WTC11 (cell line): Measurements from ENCODE around the gene ANTXR1. TPM values are rescaled to one million over a fixed set of nuclear protein-coding genes. Genes with fewer than 3 reads are reported as not detected.

ENCODE experiments used
- ATAC-seq: fragments of 200-7000 bp; cut with Tn5 transposase; 2 replicates; pipeline ENCODE4 v1.10.0; 2021; ENCODE audit warnings: mild to moderate bottlenecking, moderate library complexity
- CTCF ChIA-PET: fragments of 300-600 bp; sonication (Branson Sonifier 250); formaldehyde crosslinking; loops from one replicate; lab custom pipeline; 2021; ENCODE audit warnings: antibody characterized with exemption; lab: Charles Lee
- POLR2A ChIA-PET: fragments of 350-600 bp; sonication (Branson Sonifier 250); formaldehyde crosslinking; loops from one replicate; lab custom pipeline; 2021; ENCODE audit warnings: antibody characterized with exemption; lab: Charles Lee
- DNase-seq: peaks from one replicate; pipeline ENCODE4 v3.0.0; 2021; ENCODE audit warnings: low spot score
- H3K27ac Mint-ChIP-seq: 2 replicates; pipeline ENCODE4 v1.8.0; 2021; ENCODE audit warnings: mixed read lengths
- H3K27me3 Mint-ChIP-seq: 2 replicates; pipeline ENCODE4 v1.8.0; 2021; ENCODE audit warnings: low read depth, mild to moderate bottlenecking, moderate library complexity, mixed read lengths
- H3K36me3 Mint-ChIP-seq: 2 replicates; pipeline ENCODE4 v1.8.0; 2021; ENCODE audit warnings: mixed read lengths
- H3K4me1 Mint-ChIP-seq: 2 replicates; pipeline ENCODE4 v1.8.0; 2022; ENCODE audit warnings: mixed read lengths
- H3K4me3 Mint-ChIP-seq: 2 replicates; pipeline ENCODE4 v1.8.0; 2021; ENCODE audit warnings: mild to moderate bottlenecking, moderate library complexity, mixed read lengths
- H3K9me3 Mint-ChIP-seq: 2 replicates; pipeline ENCODE4 v1.8.0; 2021; ENCODE audit warnings: mixed read lengths
- FOXP1 ChIP-seq: sonication (generic); formaldehyde crosslinking; IDR thresholded peaks from 2 replicates; pipeline ENCODE4 v1.8.0; 2022; ENCODE audit warnings: missing genetic modification reagents, mild to moderate bottlenecking, moderate library complexity, borderline replicate concordance
- HMGA2 ChIP-seq: fragments of 250-450 bp; sonication (Bioruptor Pico); IDR thresholded peaks from 2 replicates; pipeline ENCODE4 v1.4.0; 2021; ENCODE audit warnings: mild to moderate bottlenecking, moderate library complexity
- JUN ChIP-seq: sonication (generic); formaldehyde crosslinking; IDR thresholded peaks from 2 replicates; pipeline ENCODE4 v1.8.0; 2023; ENCODE audit warnings: mild to moderate bottlenecking, missing genetic modification reagents
- MYBL2 ChIP-seq: sonication (generic); formaldehyde crosslinking; IDR thresholded peaks from 2 replicates; pipeline ENCODE4 v1.8.1; 2023; ENCODE audit warnings: mild to moderate bottlenecking, moderate library complexity, missing genetic modification reagents
- NR2C2 ChIP-seq: sonication (generic); formaldehyde crosslinking; IDR thresholded peaks from 2 replicates; pipeline ENCODE4 v1.8.0; 2022; ENCODE audit warnings: mild to moderate bottlenecking, missing genetic modification reagents
- NR3C1 ChIP-seq: sonication (generic); formaldehyde crosslinking; conservative IDR thresholded peaks from 2 replicates; pipeline ENCODE4 v1.8.1; 2023; ENCODE audit warnings: low read depth, mild to moderate bottlenecking, missing genetic modification reagents
- OVOL2 ChIP-seq: fragments of 250-450 bp; sonication (Bioruptor Pico); IDR thresholded peaks from 2 replicates; pipeline ENCODE4 v1.9.0; 2021; ENCODE audit warnings: mild to moderate bottlenecking, borderline replicate concordance
- SOX15 ChIP-seq: fragments of 250-450 bp; sonication (Bioruptor Pico); IDR thresholded peaks from 2 replicates; pipeline ENCODE4 v1.9.0; 2021; ENCODE audit warnings: mild to moderate bottlenecking
- ZNF121 ChIP-seq: sonication (generic); formaldehyde crosslinking; IDR thresholded peaks from 2 replicates; pipeline ENCODE4 v1.8.0; 2023; ENCODE audit warnings: missing genetic modification reagents
- ZNF219 ChIP-seq: sonication (generic); formaldehyde crosslinking; IDR thresholded peaks from 2 replicates; pipeline ENCODE4 v1.8.0; 2023; ENCODE audit warnings: missing genetic modification reagents, mild to moderate bottlenecking, borderline replicate concordance
- ZNF416 ChIP-seq: fragments of 250-450 bp; sonication (Bioruptor Pico); IDR thresholded peaks from 2 replicates; pipeline ENCODE4 v1.9.0; 2021; ENCODE audit warnings: mild to moderate bottlenecking, inconsistent platforms
- total RNA-seq: library from RNA; stranded (reverse); gene quantifications from 3 replicates; pipeline ENCODE4 v1.2.3, GENCODE V29; 2021
- TF ChIP-seq, protein P1 (sequence below): fragments of 250-450 bp; sonication (Bioruptor Pico); IDR thresholded peaks from 2 replicates; pipeline ENCODE4 v1.8.0; 2021; ENCODE audit warnings: mild to moderate bottlenecking
- TF ChIP-seq, protein P2 (sequence below): sonication (generic); formaldehyde crosslinking; IDR thresholded peaks from 2 replicates; pipeline ENCODE4 v1.8.1; 2023; ENCODE audit warnings: mild to moderate bottlenecking, missing genetic modification reagents, borderline replicate concordance
- TF ChIP-seq, protein P3 (sequence below): sonication (generic); formaldehyde crosslinking; IDR thresholded peaks from 2 replicates; pipeline ENCODE4 v1.8.1; 2023; ENCODE audit warnings: mild to moderate bottlenecking, missing genetic modification reagents
- TF ChIP-seq, protein P4 (sequence below): sonication (generic); formaldehyde crosslinking; IDR thresholded peaks from 2 replicates; pipeline ENCODE4 v1.8.0; 2023; ENCODE audit warnings: mild to moderate bottlenecking, missing genetic modification reagents
- TF ChIP-seq, protein P5 (sequence below): sonication (generic); formaldehyde crosslinking; IDR thresholded peaks from 2 replicates; pipeline ENCODE4 v1.8.1; 2022; ENCODE audit warnings: mild to moderate bottlenecking, moderate library complexity, missing genetic modification reagents
- TF ChIP-seq, protein P6 (sequence below): sonication (generic); formaldehyde crosslinking; IDR thresholded peaks from 2 replicates; pipeline ENCODE4 v1.8.1; 2023; ENCODE audit warnings: mild to moderate bottlenecking, moderate library complexity, missing genetic modification reagents
- TF ChIP-seq, protein P7 (sequence below): fragments of 250-450 bp; sonication (Bioruptor Pico); IDR thresholded peaks from 2 replicates; pipeline ENCODE4 v1.9.0; 2021; ENCODE audit warnings: moderate library complexity, mild to moderate bottlenecking, inconsistent platforms, borderline replicate concordance

ANTXR1 gene
- total RNA-seq, 1 experiment from 2014 or later: 30.0 TPM

DNA sequence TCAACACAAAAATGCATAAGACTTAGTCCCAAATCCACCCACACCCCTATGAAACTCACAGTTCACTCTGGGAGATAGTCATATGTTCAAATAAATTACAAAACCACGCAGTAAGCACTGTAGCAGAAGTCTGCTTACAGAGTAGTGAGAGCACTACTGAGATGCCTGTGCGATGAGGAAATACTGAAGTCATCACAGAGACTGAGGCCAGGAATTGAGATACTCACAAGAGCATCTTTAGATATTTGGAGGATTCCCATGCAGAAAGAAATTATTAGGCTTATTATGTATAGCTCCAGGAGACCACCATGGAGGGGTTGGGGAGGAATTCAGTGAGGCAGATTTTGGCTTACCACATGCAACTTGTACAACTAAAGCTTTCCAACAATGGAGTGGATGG lies 82.3 kb downstream of the ANTXR1 start:
- POLR2A ChIA-PET: no interaction called here

DNA sequence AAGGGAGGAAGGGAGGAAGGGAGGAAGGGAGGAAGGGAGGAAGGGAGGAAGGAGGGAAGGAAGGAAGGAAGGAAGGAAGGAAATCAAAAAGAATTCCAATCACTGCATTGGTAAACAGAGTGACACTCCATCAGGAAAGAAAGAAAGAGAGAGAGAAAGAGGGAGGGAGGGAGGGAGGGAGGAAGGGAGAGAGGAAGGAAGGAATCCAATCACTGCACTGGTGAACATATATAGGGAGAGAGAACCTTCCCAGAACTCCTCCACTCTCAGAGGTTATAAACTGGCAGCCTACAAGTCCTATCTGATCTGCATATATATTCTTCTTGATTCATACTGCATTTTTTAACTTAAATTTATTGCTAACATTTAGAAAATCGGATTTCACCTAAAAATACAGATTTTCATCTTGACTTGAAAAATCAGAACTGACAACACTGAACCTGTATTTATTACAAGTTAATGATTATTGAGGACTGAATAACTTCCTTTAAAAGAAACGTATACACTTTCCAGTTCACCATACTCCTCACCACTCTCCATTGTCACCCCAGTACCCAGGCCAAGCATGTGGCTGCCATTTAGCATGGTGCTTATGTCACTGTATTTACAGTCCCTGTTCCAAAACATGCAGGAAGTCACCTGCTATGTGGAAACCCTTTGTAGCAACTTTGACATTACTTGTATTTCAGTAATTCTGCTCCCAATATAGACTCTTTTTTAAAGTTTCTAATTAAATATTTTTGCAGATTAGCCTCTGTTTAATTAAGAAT lies 83.5 kb downstream of the ANTXR1 start:
- CTCF ChIA-PET: no interaction called here
- 0 out of 2 replicates have a peak, but pooled peaks cover 2% of the 10 kb centered on the region for H3K36me3 Mint-ChIP-seq
- POLR2A ChIA-PET: no interaction called here
- no peak for ATAC-seq
- H3K4me1 Mint-ChIP-seq: no peaks in the 10 kb centered on the region
- H3K4me3 Mint-ChIP-seq: no peak overlapping the region
- no peak for TF ChIP-seq SOX15 (CRISPR knock-in tag)
- TF ChIP-seq, protein P1, sequence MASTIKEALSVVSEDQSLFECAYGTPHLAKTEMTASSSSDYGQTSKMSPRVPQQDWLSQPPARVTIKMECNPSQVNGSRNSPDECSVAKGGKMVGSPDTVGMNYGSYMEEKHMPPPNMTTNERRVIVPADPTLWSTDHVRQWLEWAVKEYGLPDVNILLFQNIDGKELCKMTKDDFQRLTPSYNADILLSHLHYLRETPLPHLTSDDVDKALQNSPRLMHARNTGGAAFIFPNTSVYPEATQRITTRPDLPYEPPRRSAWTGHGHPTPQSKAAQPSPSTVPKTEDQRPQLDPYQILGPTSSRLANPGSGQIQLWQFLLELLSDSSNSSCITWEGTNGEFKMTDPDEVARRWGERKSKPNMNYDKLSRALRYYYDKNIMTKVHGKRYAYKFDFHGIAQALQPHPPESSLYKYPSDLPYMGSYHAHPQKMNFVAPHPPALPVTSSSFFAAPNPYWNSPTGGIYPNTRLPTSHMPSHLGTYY (CRISPR knock-in tag): no peak
- TF ChIP-seq, protein P2, sequence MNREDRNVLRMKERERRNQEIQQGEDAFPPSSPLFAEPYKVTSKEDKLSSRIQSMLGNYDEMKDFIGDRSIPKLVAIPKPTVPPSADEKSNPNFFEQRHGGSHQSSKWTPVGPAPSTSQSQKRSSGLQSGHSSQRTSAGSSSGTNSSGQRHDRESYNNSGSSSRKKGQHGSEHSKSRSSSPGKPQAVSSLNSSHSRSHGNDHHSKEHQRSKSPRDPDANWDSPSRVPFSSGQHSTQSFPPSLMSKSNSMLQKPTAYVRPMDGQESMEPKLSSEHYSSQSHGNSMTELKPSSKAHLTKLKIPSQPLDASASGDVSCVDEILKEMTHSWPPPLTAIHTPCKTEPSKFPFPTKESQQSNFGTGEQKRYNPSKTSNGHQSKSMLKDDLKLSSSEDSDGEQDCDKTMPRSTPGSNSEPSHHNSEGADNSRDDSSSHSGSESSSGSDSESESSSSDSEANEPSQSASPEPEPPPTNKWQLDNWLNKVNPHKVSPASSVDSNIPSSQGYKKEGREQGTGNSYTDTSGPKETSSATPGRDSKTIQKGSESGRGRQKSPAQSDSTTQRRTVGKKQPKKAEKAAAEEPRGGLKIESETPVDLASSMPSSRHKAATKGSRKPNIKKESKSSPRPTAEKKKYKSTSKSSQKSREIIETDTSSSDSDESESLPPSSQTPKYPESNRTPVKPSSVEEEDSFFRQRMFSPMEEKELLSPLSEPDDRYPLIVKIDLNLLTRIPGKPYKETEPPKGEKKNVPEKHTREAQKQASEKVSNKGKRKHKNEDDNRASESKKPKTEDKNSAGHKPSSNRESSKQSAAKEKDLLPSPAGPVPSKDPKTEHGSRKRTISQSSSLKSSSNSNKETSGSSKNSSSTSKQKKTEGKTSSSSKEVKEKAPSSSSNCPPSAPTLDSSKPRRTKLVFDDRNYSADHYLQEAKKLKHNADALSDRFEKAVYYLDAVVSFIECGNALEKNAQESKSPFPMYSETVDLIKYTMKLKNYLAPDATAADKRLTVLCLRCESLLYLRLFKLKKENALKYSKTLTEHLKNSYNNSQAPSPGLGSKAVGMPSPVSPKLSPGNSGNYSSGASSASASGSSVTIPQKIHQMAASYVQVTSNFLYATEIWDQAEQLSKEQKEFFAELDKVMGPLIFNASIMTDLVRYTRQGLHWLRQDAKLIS (CRISPR knock-in tag): no peak
- TF ChIP-seq, protein P3, sequence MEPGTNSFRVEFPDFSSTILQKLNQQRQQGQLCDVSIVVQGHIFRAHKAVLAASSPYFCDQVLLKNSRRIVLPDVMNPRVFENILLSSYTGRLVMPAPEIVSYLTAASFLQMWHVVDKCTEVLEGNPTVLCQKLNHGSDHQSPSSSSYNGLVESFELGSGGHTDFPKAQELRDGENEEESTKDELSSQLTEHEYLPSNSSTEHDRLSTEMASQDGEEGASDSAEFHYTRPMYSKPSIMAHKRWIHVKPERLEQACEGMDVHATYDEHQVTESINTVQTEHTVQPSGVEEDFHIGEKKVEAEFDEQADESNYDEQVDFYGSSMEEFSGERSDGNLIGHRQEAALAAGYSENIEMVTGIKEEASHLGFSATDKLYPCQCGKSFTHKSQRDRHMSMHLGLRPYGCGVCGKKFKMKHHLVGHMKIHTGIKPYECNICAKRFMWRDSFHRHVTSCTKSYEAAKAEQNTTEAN: no peak
- no peak for TF ChIP-seq JUN (CRISPR knock-in tag)
- no peaks in the 10 kb centered on the region for H3K9me3 Mint-ChIP-seq
- no peak for DNase-seq
- no peak overlapping the region for H3K27ac Mint-ChIP-seq
- no peaks in the 10 kb centered on the region for H3K27me3 Mint-ChIP-seq

More for the DNA sequence above, 82.3 kb downstream of the ANTXR1 start:
- peaks cover 6% of the 10 kb centered on the region; the same call in 1 of the 2 replicates for H3K36me3 Mint-ChIP-seq
- no peaks in the 10 kb centered on the region for H3K27me3 Mint-ChIP-seq
- no peaks in the 10 kb centered on the region for H3K9me3 Mint-ChIP-seq
- CTCF ChIA-PET: no interaction called here
- no peak for DNase-seq
- no peaks in the 10 kb centered on the region for H3K4me1 Mint-ChIP-seq
- ATAC-seq: no peak
- TF ChIP-seq, protein P4, sequence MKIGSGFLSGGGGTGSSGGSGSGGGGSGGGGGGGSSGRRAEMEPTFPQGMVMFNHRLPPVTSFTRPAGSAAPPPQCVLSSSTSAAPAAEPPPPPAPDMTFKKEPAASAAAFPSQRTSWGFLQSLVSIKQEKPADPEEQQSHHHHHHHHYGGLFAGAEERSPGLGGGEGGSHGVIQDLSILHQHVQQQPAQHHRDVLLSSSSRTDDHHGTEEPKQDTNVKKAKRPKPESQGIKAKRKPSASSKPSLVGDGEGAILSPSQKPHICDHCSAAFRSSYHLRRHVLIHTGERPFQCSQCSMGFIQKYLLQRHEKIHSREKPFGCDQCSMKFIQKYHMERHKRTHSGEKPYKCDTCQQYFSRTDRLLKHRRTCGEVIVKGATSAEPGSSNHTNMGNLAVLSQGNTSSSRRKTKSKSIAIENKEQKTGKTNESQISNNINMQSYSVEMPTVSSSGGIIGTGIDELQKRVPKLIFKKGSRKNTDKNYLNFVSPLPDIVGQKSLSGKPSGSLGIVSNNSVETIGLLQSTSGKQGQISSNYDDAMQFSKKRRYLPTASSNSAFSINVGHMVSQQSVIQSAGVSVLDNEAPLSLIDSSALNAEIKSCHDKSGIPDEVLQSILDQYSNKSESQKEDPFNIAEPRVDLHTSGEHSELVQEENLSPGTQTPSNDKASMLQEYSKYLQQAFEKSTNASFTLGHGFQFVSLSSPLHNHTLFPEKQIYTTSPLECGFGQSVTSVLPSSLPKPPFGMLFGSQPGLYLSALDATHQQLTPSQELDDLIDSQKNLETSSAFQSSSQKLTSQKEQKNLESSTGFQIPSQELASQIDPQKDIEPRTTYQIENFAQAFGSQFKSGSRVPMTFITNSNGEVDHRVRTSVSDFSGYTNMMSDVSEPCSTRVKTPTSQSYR (CRISPR knock-in tag): no peak
- no peak for TF ChIP-seq ZNF416 (CRISPR knock-in tag)
- TF ChIP-seq, protein P5, sequence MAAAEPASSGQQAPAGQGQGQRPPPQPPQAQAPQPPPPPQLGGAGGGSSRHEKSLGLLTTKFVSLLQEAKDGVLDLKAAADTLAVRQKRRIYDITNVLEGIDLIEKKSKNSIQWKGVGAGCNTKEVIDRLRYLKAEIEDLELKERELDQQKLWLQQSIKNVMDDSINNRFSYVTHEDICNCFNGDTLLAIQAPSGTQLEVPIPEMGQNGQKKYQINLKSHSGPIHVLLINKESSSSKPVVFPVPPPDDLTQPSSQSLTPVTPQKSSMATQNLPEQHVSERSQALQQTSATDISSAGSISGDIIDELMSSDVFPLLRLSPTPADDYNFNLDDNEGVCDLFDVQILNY: no peak
- TF ChIP-seq NR3C1 (CRISPR knock-in tag): no peak
- no peak for TF ChIP-seq MYBL2 (CRISPR knock-in tag)
- TF ChIP-seq, protein P3: no peak
- no peak for TF ChIP-seq ZNF219 (CRISPR knock-in tag)
- no peak for TF ChIP-seq OVOL2 (CRISPR knock-in tag)
- TF ChIP-seq, protein P6, sequence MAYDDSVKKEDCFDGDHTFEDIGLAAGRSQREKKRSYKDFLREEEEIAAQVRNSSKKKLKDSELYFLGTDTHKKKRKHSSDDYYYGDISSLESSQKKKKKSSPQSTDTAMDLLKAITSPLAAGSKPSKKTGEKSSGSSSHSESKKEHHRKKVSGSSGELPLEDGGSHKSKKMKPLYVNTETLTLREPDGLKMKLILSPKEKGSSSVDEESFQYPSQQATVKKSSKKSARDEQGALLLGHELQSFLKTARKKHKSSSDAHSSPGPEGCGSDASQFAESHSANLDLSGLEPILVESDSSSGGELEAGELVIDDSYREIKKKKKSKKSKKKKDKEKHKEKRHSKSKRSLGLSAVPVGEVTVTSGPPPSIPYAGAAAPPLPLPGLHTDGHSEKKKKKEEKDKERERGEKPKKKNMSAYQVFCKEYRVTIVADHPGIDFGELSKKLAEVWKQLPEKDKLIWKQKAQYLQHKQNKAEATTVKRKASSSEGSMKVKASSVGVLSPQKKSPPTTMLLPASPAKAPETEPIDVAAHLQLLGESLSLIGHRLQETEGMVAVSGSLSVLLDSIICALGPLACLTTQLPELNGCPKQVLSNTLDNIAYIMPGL (CRISPR knock-in tag): no peak
- TF ChIP-seq ZNF121: no peak
- TF ChIP-seq FOXP1 (CRISPR knock-in tag): no peak
- no peak for TF ChIP-seq HMGA2 (CRISPR knock-in tag)
- TF ChIP-seq NR2C2 (CRISPR knock-in tag): no peak
- TF ChIP-seq, protein P7, sequence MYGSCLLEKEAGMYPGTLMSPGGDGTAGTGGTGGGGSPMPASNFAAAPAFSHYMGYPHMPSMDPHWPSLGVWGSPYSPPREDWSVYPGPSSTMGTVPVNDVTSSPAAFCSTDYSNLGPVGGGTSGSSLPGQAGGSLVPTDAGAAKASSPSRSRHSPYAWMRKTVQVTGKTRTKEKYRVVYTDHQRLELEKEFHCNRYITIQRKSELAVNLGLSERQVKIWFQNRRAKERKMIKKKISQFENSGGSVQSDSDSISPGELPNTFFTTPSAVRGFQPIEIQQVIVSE (CRISPR knock-in tag): no peak
- H3K27ac Mint-ChIP-seq: no peak overlapping the region
- no peak overlapping the region for H3K4me3 Mint-ChIP-seq
